Vagina (tissue), 2 donors: ENCODE measurements around the gene AK4. TPM values are rescaled to one million over a fixed set of nuclear protein-coding genes. Genes with fewer than 3 reads are reported as not detected.
"Not testable (repeated sequence)": the region's sequence is repeated elsewhere in the genome, so short reads cannot be mapped to it uniquely, and the experiment has no call there.

Source experiments
- DNase-seq, 2 donors: peaks; one replicate each; pipeline ENCODE4 v3.0.0-alpha.2; 2017; ENCODE audit errors: extremely low spot score in 2 of 2
- H3K27ac ChIP-seq: fragments of 200-600 bp; sonication (generic); one replicate; pipeline ENCODE4 v1.5.1; 2019
- H3K27me3 ChIP-seq: fragments of 200-600 bp; sonication (generic); one replicate; pipeline ENCODE4 v1.5.1; 2019
- H3K36me3 ChIP-seq, 2 donors: fragments of 200-600 bp; sonication (generic); one replicate each; pipeline ENCODE4 v1.5.1; 2017 to 2019
- H3K4me1 ChIP-seq: fragments of 200-600 bp; sonication (generic); one replicate; pipeline ENCODE4 v1.5.1; 2019
- H3K4me3 ChIP-seq, 2 donors: fragments of 200-600 bp; sonication (generic); 1 replicate in 1 of 2; 2 replicates in 1 of 2; pipeline ENCODE4 v1.5.1; 2016 to 2019
- H3K9me3 ChIP-seq: fragments of 200-600 bp; sonication (generic); one replicate; pipeline ENCODE4 v1.5.1; 2019
- CTCF ChIP-seq, 3 experiments: fragments of 450-650 bp in 2 of 3; fragments of 200-600 bp in 1 of 3; sonication (generic) in 1 of 3; IDR thresholded peaks; one replicate each; pipeline ENCODE4 v1.5.1; 2017 to 2019; ENCODE audit warnings: antibody characterized with exemption in 3 of 3, mild to moderate bottlenecking in 2 of 3, moderate library complexity in 2 of 3
- POLR2A ChIP-seq, 2 donors: fragments of 450-650 bp; IDR thresholded peaks; one replicate each; pipeline ENCODE4 v1.6.1; 2017; ENCODE audit warnings: antibody characterized with exemption in 2 of 2, mild to moderate bottlenecking in 2 of 2, moderate library complexity in 2 of 2
- POLR2AphosphoS5 ChIP-seq, 2 donors: sonication (generic); formaldehyde crosslinking; IDR thresholded peaks; one replicate each; pipeline ENCODE4 v1.9.0; 2017; ENCODE audit warnings: antibody characterized with exemption in 2 of 2, mild to moderate bottlenecking in 2 of 2, low read depth in 1 of 2; ENCODE audit not compliant: insufficient read depth in 1 of 2
- intact Hi-C: fragments of 100-400 bp; cut with DNase I; formaldehyde crosslinking; loops from one replicate; pipeline ENCODE4 v1.15.1; 2023
- total RNA-seq: library from RNA; depleted of rRNA; stranded (reverse); fragments of >200 nt; gene quantifications from one replicate; pipeline ENCODE4 v1.2.3, GENCODE V29; 2016

The AK4 gene
- total RNA-seq, 1 donor from 2014 or later, result 22.1 TPM

DNA sequence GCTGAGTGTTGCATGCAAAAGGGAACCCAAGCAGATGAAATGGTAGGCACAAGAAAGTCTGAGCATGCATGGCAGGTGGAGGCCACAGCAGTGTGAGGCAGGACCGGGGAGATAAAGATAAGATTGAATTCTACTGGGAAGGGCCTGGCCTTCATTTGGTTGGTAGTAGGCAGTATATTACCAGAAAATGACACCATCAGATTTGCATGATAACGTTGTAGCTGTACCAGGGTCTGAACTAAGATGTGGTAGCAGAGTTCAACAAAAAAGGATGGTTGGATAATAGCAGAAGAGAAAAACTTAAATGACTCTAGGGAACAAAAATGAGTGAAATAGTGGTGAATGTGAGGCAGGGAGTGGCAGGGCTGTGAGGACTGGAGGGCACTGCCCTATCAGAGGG, 85.8 kb downstream of the AK4 start:
- H3K27me3 ChIP-seq, result no peaks in the 10 kb centered on the region
- H3K36me3 ChIP-seq, result no peaks in the 10 kb centered on the region
- DNase-seq, result no peak
- no peak for TF ChIP-seq POLR2AphosphoS5 (IDR thresholded peaks at IDR 0.05; ENCODE audit: insufficient read depth in 1 of 2, low read depth in 1 of 2)
- no peak for TF ChIP-seq POLR2A (IDR thresholded peaks at IDR 0.05)
- no peak for TF ChIP-seq CTCF (IDR thresholded peaks at IDR 0.05)
- no peak overlapping the region for H3K27ac ChIP-seq
- H3K9me3 ChIP-seq, result no peaks in the 10 kb centered on the region
- intact Hi-C loops, result no loop called here
- H3K4me3 ChIP-seq, result no peak overlapping the region
- no peaks in the 10 kb centered on the region for H3K4me1 ChIP-seq

DNA sequence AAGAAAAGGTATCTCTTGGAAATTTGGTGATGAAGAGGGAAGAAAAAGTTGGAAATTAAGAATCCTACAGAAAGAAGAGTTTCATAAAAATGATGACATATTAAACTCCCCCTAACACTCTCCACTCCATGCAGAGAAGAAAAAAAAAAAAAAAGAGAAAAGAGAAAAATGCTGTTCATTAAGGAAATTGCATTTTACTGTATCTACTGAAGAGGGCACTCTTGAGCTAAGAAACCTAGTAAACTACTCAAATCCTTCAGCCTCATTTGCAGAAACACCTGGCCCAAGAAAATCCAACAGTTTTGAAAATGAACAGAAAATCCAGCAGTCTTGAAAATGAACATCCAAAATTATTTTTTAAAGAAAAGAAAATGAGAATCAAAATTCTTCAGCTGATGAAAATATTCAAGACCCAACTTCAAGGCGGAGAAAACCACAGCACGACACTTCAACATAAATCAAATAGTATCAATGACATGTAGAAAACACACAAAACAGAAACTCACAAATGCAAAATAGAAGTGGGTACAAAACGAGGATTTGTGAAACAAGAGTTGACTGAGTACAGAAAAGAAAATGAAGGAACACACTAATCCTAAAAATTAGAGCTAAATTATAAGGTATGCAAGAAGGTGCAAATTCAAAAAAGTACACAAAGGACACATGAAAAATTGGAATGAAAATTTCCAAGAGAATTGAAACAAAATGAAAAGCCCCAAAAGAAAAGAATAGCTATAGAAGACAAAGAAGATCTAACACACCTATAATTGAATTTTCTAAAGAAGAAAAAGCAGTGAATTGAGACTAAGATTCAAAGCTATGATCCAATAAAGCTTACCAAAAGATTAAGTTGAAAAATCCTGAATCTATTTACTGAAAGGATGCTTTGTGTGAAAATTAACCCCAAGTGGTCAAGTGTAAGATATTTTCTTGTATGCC, 88.1 kb downstream of the AK4 start:
- intact Hi-C loops, result no loop called here
- Histone ChIP-seq H3K27me3 (no peaks in the 10 kb centered on the region), H3K9me3 (no peaks in the 10 kb centered on the region), H3K4me1 (no peaks in the 10 kb centered on the region), H3K27ac (no peak overlapping the region), H3K36me3 (no peaks in the 10 kb centered on the region), H3K4me3 (no peak overlapping the region)
- DNase-seq, result no peak
- TF ChIP-seq CTCF (IDR thresholded peaks at IDR 0.05), result no peak
- no peak for TF ChIP-seq POLR2AphosphoS5 (IDR thresholded peaks at IDR 0.05; ENCODE audit: insufficient read depth in 1 of 2, low read depth in 1 of 2)
- no peak for TF ChIP-seq POLR2A (IDR thresholded peaks at IDR 0.05)

DNA sequence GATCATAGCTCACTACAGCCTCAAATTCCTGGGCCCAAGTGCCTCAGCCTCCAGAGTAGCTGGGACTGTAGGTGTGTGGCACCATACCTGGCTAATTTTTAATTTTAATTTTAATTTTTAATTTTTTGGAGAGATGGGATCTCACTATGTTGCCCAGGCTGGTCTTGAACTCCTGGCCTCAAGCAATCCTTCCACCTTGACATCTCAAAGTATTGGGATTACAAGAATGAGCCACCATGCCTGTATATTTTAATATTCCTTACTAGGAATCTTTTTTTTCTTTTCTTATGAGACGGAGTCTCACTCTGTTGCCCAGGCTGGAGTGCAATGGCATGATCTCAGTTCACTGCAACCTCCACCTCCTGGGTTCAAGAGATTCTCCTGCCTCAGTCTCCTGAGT, 89.1 kb downstream of the AK4 start:
- H3K9me3 ChIP-seq, H3K36me3 ChIP-seq, H3K27ac ChIP-seq, H3K4me1 ChIP-seq, intact Hi-C loops, H3K27me3 ChIP-seq, H3K4me3 ChIP-seq, DNase-seq: not testable (repeated sequence)

DNA sequence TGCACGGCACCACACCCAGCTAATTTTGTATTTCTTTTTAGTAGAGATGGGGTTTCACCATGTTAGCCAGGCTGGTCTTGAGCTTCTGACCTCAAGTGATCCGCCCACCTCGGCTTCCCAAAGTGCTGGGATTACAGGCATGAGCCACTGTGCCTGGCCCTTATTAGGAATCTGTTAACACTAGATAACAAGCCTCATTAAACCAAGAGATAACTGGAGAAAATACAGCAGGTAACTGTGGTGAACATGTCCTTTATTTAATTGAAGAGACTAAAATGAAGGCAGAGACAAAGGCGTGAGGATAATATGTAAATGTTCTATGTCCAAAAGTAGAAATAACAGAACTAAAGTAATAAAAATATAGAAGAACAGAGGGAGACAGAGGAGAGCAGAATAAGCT, 89.5 kb downstream of the AK4 start:
- no peak overlapping the region for H3K27ac ChIP-seq
- no peak for DNase-seq
- H3K27me3 ChIP-seq, result no peaks in the 10 kb centered on the region
- TF ChIP-seq CTCF (IDR thresholded peaks at IDR 0.05), result no peak
- TF ChIP-seq POLR2A (IDR thresholded peaks at IDR 0.05), result no peak
- no peak for TF ChIP-seq POLR2AphosphoS5 (IDR thresholded peaks at IDR 0.05; ENCODE audit: insufficient read depth in 1 of 2, low read depth in 1 of 2)
- no peaks in the 10 kb centered on the region for H3K9me3 ChIP-seq
- intact Hi-C loops, result no loop called here
- H3K4me1 ChIP-seq, result no peaks in the 10 kb centered on the region
- no peak overlapping the region for H3K4me3 ChIP-seq
- no peaks in the 10 kb centered on the region for H3K36me3 ChIP-seq

GRCh38 chr1:65238010-65238409, 90.0 kb downstream of the AK4 start:
- DNase-seq, result no peak

More at GRCh38 chr1:65238010-65238409, 90.0 kb downstream of the AK4 start:
- no peak for TF ChIP-seq CTCF (IDR thresholded peaks at IDR 0.05)
- TF ChIP-seq POLR2A (IDR thresholded peaks at IDR 0.05), result no peak
- no peak for TF ChIP-seq POLR2AphosphoS5 (IDR thresholded peaks at IDR 0.05; ENCODE audit: insufficient read depth in 1 of 2, low read depth in 1 of 2)
- H3K36me3 ChIP-seq, result no peaks in the 10 kb centered on the region
- no peaks in the 10 kb centered on the region for H3K27me3 ChIP-seq
- no peak overlapping the region for H3K27ac ChIP-seq
- H3K4me1 ChIP-seq, result no peaks in the 10 kb centered on the region
- intact Hi-C loops, result no loop called here
- no peaks in the 10 kb centered on the region for H3K9me3 ChIP-seq
- H3K4me3 ChIP-seq, result no peak overlapping the region
